HG02938 (cell line): Measurements from ENCODE around the gene SMIM14.
A peak's percentile ranks its signal among the peaks of the same experiment; 100 is the strongest.
"Not testable (repeated sequence)": the region's sequence is repeated elsewhere in the genome, so short reads cannot be mapped to it uniquely, and the experiment has no call there.

Experiments used
- ATAC-seq: cut with Tn5 transposase; IDR thresholded peaks from one replicate; pipeline ENCODE4 v1.9.1; 2021; ENCODE audit warnings: mild to moderate bottlenecking, moderate library complexity; ENCODE audit not compliant: unreplicated experiment

The SMIM14 gene

GRCh38 chr4:39541987-39542610, 96.6 kb downstream of the SMIM14 start:
- no peak for ATAC-seq

- ATAC-seq: no peak
Observed at GRCh38 chr4:39539089-39539611, 99.5 kb downstream of the SMIM14 start.

GRCh38 chr4:39533541-39533940, 105.1 kb downstream of the SMIM14 start:
- ATAC-seq: no peak

GRCh38 chr4:39532237-39532636, 106.4 kb downstream of the SMIM14 start:
- ATAC-seq: not testable (repeated sequence)

GRCh38 chr4:39530682-39531081, 108.0 kb downstream of the SMIM14 start:
- no peak for ATAC-seq

GRCh38 chr4:39529534-39529933, 109.1 kb downstream of the SMIM14 start:
- ATAC-seq: no peak

GRCh38 chr4:39528061-39528465, 110.6 kb downstream of the SMIM14 start:
- no peak for ATAC-seq

- peak; percentile 91 for ATAC-seq
Observed at GRCh38 chr4:39527296-39528060, 111.2 kb downstream of the SMIM14 start, which contains the start of gene UGDH. UGDH (minus strand) TSS chr4:39527439; CDS start chr4:39521512, 5,927 bp downstream.

- no peak for ATAC-seq
Observed at GRCh38 chr4:39526765-39527295, 111.8 kb downstream of the SMIM14 start.

GRCh38 chr4:39525822-39526690, 112.6 kb downstream of the SMIM14 start:
- ATAC-seq: no peak

GRCh38 chr4:39524161-39524957, 114.3 kb downstream of the SMIM14 start:
- ATAC-seq: no peak

GRCh38 chr4:39522068-39522467, 116.6 kb downstream of the SMIM14 start:
- ATAC-seq: no peak

GRCh38 chr4:39521253-39521919, 117.3 kb downstream of the SMIM14 start:
- no peak for ATAC-seq

GRCh38 chr4:39518484-39518883, 120.2 kb downstream of the SMIM14 start:
- ATAC-seq: no peak

- no peak for ATAC-seq
Observed at GRCh38 chr4:39516407-39516966, 122.2 kb downstream of the SMIM14 start.

- ATAC-seq: not testable (repeated sequence)
Observed at GRCh38 chr4:39515669-39516401, 122.8 kb downstream of the SMIM14 start.

GRCh38 chr4:39514888-39515401, 123.7 kb downstream of the SMIM14 start:
- ATAC-seq: no peak

- ATAC-seq: not testable (repeated sequence)
Observed at GRCh38 chr4:39514266-39514665, 124.4 kb downstream of the SMIM14 start.
